ENCODE measurements around the gene HELZ2.
A peak's percentile ranks its signal among the peaks of the same experiment; 100 is the strongest.
"Not testable (repeated sequence)": the region's sequence is repeated elsewhere in the genome, so short reads cannot be mapped to it uniquely, and the experiment has no call there.

HELZ2 gene

DNA sequence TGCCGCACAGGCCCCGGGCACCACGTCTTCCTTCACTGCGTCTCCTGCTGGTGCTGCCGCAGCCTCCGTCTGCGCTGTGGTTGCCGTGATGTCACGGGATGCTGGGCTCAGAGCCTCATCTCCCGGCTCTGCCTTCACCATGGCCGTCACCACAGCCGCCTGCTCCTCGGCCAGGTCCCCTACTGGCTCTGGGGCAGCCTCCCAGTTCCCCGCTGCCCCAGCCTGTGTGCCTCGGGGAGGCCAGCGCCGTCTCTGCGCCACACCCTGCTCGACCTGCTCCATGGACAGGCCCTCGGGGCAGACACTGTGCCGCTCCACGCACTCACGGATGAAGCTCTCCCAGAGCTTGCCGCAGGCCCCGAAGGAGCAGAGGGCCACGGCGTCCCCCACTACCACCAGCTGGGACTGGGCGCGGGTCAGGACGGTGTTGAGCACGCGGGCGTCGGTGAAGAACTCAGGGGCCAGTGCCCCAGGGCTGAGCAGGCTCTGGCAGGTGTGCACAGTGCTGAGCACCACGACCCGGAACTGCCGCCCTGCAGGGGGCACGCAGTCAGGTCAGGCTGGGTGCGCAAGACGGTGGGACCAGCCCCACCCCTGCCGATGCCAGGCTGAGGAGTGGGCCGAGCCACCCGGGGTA, 8.2 kb downstream of the HELZ2 start:
- DNase-seq (ENCODE audit: low read depth in 1 of 2, low spot score in 1 of 2): no peak

DNA sequence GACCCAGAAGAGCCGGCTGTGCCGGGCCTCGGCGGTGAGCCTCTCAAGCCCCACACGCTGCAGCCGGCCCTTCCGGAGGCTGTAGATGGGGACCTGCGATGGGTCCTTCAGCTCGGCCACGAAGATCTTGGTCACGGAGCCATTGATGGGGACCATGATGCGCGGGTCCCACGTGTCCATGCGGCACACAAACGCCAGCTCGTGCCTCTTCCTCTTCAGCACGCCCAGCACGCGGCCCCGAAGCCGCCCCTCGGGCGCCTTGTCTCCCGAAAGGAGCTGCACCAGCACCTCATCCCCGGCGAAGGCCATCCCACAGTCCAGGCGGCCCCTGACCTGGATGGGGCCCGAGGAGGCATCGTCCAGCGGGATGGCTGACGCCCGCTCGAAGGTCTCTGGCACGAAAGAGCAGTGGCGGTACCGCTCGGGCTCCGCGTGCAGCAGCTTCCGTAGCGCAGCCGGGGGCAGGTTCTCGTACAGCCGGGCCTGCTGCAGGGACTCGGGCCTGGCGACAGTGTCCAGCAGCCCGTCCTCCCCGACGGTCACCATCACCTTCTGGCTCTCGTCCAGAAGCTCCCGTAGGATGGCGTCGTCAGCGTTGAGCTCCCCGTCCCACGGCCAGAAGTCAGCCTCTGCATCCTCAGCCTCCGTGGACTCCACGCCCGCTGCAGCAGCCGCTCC, 8.9 kb downstream of the HELZ2 start:
- no peak for DNase-seq (ENCODE audit: low read depth in 1 of 2, low spot score in 1 of 2)

GRCh38 chr20:63564036-63564810, 9.8 kb downstream of the HELZ2 start:
- no peak for DNase-seq (ENCODE audit: low read depth in 1 of 2, low spot score in 1 of 2)

DNA sequence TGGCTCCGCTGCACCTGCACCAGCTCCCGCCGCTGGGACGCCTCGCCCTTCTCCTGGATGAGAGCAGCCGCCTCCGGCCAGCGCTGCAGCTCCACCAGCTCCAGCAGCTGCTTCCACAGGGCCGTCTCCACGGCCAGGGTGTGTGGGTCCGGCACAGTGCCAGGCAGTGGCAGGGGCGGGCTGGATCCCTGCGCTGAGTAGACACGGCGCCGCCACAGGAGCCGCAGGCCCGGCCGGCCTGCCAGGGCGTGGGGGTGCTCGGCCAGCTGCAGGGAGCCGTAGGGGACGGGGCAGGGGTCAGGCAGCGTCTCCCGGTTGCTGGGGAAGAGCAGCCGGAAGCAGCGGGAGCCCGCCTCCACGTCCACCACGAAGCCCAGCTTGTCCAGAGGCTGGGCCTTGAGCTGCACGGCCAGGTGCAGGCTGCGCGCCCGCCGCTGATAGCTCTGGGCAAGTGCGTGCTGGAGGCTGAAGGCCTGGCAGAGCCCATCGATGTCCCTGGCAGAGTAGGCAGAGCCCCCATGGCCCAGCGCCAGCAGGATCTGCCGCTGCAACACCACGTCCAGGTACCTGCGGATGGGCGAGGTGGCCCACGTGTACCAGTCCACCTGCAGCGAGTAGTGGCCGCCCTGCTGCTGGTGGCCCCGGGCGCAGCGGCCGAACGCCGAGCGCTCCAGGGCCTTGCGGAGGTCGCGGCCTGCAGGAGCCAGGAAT, 10.7 kb downstream of the HELZ2 start:
- DNase-seq (ENCODE audit: low read depth in 1 of 2, low spot score in 1 of 2): no peak

GRCh38 chr20:63562461-63563224, 11.4 kb downstream of the HELZ2 start:
- no peak for DNase-seq (ENCODE audit: low read depth in 1 of 2, low spot score in 1 of 2)

DNA sequence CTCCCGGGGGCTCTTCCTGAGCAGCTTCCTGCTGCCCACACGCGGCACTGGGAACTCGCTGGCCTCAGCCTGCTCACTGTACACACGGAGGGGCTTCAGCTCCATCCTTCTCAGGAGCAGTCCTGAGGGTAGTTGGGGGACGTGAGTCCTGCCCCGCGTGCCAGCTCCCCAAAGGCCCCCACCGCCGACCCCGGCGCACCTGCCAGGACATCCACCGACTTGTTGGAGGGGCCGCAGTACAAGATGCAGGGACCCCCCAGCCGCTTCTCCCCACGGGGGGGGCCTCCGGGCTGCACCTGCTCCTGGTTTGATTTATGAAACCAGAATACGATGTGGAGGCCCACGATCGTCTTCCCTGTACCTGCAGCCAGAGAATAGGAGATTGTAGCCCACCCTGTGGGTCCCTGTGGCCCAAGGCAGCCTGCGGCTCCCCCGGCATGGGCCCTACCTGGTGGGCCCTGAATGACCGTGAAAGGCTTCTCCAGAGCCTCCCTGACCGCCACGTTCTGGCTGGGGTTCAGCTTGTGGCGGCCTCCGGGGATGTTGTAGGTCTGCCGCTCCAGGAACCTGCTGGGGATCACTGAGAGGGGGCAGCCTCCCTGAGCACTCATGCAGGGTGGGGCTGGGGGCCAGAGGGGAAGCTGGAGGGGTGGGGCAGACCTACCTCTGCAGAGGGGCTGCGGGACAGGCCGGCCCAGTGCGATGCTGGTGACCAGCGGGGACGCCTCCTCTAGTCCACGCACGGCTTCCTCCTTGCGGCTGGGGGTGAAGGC, 12.2 kb downstream of the HELZ2 start:
- DNase-seq (ENCODE audit: low read depth in 1 of 2, low spot score in 1 of 2): no peak

- no peak for DNase-seq (ENCODE audit: low read depth in 1 of 2, low spot score in 1 of 2)
Observed at GRCh38 chr20:63560856-63561609, 13.0 kb downstream of the HELZ2 start.

DNA sequence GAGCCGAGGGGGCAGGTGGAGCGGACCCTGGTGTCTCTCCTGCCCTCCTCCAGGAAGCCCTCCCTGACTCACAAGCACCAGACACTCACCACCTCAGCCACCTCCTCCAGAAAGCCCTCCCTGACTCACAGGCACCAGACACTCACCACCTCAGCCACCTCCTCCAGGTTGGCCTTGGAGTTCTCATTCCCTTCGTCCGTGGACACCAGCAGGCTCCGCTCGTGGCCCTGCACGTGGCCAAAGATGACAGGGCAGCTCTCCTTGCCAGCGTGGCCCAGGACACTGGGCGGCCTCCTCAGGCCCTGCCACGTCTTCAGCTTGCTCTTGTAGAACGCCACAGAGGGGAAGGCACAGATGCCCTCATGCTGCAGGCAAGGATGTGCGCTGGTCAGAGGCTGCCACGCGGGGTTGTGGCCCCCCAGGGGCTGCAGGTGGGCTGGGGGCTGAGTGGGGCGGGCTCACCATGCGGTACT, 13.7 kb downstream of the HELZ2 start:
- DNase-seq (ENCODE audit: low read depth in 1 of 2, low spot score in 1 of 2): no peak

DNA sequence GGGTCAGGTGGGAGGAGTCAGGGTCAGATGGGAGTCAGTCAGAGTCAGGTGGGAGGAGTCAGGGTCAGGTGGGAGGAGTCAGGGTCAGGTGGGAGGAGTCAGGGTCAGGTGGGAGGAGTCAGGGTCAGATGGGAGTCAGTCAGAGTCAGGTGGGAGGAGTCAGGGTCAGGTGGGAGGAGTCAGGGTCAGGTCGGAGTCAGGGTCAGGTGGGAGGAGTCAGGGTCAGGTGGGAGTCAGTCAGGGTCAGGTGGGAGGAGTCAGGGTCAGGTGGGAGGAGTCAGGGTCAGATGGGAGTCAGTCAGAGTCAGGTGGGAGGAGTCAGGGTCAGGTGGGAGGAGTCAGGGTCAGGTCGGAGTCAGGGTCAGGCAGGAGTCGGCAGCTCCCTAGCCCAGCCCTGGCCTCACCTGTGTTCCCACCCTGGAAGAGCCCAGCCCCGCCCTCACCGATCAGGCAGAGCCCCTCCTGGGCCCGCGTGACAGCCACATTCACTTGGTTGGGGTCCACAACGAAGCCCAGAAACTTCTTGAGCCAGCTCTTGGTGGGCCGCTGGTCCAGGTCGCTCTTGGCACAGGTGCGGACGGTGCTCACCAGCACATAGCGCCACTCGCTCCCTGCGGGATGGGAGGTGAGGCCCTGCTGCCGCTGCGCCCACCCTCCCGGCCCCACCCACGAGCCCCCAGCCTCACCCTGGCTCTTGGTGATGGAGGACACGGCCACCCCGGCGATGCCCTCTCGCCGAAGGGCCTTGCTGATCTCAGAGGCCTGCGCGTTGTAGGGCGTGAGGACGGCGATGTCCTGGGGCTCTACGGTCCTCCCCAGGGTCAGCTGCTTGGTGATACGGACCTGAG, 14.3 kb downstream of the HELZ2 start:
- not testable (repeated sequence) for DNase-seq (ENCODE audit: low read depth in 1 of 2, low spot score in 1 of 2)

- no peak for DNase-seq (ENCODE audit: low read depth in 1 of 2, low spot score in 1 of 2)
Observed at GRCh38 chr20:63558804-63559484, 15.1 kb downstream of the HELZ2 start.

- no peak for DNase-seq (ENCODE audit: low read depth in 1 of 2, low spot score in 1 of 2)
Observed at GRCh38 chr20:63557481-63557891, 16.6 kb downstream of the HELZ2 start.

DNA sequence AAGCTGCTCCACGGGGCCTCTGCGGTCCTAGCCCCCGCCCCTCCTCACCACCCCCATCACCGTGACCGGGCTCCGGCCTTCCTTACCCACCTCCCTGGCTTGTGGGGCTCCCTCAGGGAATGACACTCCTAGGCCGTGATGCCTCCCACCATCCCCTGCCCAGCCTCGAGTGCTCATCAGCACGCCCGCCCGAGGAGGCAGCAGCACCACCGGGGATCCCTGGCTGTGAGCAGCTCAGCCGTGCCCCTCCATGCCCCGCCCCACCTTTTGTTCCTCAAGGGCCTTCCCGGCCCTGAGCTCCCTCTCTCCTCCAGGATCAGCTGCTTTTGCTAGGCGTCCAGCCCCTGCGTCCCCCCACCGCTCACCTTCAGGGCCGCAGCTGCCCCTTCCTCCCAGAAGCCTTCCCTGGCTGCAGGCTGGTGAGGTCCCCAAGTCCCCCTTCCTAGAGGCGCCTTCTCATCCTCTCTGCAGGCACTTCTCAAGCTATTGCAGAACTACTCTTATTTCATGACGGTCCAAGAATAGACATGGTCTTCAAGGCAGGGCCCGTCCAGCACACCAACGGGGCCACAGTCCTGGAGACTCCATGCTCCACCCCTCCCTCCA, 17.1 kb downstream of the HELZ2 start:
- no peak for DNase-seq (ENCODE audit: low read depth in 1 of 2, low spot score in 1 of 2)

DNA sequence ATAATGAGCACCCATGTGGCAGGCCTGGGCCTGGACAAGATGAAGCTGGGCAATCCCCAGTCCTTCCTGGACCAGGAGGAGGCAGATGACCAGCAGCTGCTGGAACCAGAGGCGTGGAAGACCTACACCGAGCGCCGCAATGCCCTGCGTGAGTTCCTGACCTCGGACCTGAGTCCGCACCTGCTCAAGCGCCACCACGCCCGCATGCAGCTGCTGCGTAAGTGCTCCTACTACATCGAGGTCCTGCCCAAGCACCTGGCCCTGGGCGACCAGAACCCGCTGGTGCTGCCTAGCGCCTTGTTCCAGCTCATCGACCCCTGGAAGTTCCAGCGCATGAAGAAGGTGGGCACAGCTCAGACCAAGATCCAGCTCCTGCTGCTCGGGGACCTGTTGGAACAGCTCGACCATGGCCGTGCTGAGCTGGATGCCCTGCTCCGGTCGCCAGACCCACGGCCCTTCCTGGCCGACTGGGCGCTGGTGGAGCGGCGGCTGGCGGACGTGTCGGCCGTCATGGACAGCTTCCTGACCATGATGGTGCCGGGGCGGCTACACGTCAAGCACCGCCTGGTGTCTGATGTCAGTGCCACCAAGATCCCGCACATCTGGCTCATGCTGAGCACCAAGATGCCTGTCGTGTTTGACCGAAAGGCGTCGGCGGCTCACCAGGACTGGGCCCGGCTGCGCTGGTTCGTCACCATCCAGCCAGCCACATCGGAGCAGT, 18.2 kb downstream of the HELZ2 start:
- DNase-seq (ENCODE audit: low read depth in 1 of 2, low spot score in 1 of 2): no peak

DNA sequence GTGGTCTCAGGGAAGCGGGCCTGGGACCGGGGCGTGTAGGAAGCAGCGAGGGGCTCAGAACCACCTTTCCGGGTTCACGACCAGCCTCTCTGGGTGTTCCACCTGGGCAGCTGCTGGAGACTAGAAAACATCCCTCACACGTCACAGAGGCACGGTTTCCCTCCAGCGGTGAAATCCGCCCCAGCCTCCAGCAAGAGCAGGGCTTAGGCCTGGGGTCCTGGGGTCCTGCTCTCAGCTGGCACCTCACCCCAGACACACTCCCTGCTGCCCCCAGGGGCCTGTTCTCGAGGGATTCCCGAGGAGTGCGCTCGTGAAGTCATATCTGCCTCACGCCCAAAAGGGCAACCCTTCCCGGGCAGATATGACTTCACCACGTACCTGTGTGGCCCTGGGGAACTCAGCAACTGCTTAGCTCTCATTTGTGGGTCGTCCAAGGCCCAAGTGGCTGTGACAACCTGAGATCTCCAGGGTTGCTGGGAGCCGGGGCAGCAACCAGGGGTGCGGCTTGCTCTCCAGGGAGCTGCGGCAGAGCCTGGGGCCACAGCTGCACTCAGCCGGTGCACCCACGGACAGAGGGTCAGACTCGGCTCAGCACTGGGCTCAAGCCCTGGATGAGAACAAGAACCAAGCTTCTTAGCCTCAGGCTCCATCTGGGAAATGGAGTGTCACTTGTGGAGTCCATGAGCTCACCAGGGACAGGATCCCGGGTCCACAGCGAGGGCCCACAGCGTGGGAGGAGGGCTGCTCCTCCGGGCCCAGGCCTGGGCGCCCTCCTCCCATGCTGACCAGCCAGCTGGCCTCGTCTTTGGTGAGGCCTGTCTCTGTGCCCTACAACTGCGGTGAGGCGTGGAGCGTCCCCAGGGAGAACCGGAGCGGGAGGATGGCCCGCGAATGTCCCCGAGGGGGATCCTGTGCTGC, 19.4 kb downstream of the HELZ2 start:
- no peak for DNase-seq (ENCODE audit: low read depth in 1 of 2, low spot score in 1 of 2)

DNA sequence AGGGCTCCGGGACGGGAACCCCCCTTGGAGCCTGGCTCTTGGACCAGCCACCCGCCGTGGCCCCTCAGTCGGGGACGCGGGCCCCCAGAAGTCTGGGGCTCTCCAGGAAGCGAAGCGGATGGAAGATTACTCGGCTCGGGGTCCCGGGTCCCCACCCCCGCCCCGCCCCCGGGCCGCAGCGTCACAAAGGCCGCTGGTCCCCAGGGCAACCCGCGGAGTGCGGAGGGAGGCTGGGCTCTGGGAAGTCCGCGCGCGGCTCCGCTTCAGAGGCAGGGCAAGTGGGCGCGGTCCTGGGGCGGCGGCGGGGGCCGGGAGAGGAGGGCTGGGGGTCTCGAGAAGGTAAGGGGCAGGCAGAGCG, 20.1 kb downstream of the HELZ2 start, which contains the start of gene FNDC11:
FNDC11 (plus strand) TSS at position 227 of the 358 bp plus-strand sequence. CDS start 1,505 bp downstream, outside the sequence.
- peak; percentile 21 to 33 for DNase-seq (ENCODE audit: low read depth in 1 of 2, low spot score in 1 of 2)

Measured in stimulated activated CD4-positive, alpha-beta T cell treated with anti-CD3 and anti-CD28 coated beads, Interleukin-15, amount 100 ng/mL, for 1 hour (primary cell).